Endometrial microvascular endothelial cells (primary cell): ENCODE results near the gene GABRB1. TPM values are rescaled to one million over a fixed set of nuclear protein-coding genes. Genes with fewer than 3 reads are reported as not detected.

ENCODE experiments used
- in situ Hi-C: cut with HindIII; loops from 2 replicates; pipeline ENCODE4 v1.10.0; 2017; ENCODE audit warnings: low sequenced_read_pairs, low pct_unique_long_range_greater_than_20kb; ENCODE audit errors: inconsistent ontology term
- total RNA-seq: library from RNA; depleted of rRNA; stranded (reverse); fragments of >200 nt; gene quantifications from one replicate; pipeline ENCODE4 v1.2.3, GENCODE V29; 2015; ENCODE audit errors: inconsistent ontology term

The GABRB1 gene
- not detected for total RNA-seq

DNA sequence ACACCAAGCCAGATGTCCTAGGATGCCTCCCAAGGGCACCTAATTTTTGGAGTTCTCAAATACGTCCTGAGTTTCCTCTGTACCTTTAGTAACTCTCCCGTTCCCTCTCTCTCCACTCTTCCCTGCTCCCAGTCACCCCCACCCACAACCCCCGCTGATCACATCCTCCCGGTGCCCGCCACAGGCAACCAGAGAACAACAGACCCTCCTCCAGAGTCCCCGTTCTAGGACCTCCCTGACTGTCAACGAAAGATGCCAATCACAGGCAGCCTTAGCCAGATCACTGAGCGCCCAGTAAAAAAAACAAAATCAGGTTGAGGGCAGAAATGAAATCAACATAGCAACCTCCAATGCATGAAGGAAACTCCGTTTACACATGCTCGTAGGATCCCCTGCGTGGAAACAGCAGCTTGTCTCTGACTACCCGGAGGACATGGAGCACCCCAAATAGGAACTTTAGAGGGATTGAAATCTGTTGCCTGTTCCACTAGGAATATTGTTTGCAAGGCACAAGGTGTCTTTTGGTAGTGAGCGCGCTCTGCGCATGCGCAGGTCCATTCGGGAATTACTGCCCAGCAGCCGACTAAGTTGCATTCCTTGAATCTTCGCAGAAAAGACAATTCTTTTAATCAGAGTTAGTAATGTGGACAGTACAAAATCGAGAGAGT is at the start of gene GABRB1:
Gene GABRB1, plus strand, starts transcription at position 557 of the 668 bp plus-strand sequence.
- in situ Hi-C loops, result no loop called here

DNA sequence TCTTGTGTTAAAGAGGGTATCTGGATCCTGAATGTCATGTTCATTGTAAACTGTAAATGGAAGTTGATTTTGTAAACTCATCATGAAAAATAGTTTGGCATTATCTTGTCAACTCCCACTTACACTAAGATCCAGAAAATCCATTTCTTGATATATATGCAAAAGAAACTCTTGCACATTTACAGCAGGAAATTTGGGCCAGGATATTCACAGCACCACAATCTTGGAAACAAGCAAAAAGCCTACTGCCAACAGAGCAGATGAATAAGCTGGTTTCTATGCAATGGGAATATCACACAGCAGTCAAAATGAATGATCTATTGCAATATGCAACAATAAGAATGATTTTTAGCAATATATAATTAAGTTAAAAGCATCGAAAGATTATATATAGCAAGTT is 46.6 kb upstream of the GABRB1 start:
- in situ Hi-C loops, result no loop called here

DNA sequence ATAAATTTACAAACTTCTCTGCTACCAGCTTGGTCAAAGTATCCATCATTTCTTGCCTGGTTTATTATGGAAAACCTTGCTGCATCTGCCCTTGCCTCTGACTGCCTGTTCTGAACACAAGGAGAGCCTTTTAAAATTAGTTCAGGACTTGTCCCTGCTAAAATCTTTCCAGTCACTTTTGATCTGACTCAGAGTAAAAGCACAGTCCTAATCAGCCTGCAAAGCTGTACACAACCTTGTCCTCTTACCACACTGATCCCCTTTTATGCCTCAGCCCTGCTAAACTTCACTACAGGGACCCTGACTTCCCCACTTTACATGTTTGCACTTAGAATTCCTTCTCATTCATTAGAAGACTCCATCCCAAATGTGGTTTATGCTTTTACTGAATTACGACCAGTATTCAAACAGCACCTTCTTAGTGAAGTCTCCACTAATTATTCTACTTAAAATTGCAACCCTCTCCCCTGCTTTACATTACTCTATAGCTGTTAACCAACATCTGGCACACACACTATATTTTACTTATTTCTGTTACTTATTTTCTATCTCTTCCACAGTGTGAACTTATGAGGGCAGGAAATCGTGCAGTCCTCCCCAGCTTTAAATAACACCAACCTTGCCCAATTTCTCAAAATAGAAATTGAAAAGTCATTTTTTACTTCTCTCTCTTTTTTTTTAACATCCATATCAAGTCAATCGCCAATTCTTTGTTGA is 44.3 kb upstream of the GABRB1 start:
- in situ Hi-C loops, result no loop called here

DNA sequence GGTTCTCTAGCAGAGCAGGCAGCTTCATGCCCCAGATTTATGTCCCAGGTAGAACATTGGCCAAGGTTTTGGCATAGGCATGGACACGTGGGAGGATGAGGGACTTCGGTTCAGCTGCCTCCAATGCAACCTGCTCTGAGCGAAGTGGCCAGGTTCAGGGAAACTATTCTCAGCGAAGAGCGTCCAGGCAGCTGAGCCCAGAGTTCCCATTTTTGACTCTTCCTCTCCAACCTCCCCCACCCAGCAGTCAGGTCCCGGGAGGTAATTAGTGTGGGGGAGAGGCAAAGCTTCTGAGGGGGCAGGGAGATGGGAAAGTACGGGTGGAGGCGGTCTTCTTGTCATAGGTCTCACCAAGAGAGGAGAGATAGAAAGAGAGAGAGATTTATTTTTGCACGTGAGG is 39.0 kb upstream of the GABRB1 start:
- in situ Hi-C loops, result no loop called here

DNA sequence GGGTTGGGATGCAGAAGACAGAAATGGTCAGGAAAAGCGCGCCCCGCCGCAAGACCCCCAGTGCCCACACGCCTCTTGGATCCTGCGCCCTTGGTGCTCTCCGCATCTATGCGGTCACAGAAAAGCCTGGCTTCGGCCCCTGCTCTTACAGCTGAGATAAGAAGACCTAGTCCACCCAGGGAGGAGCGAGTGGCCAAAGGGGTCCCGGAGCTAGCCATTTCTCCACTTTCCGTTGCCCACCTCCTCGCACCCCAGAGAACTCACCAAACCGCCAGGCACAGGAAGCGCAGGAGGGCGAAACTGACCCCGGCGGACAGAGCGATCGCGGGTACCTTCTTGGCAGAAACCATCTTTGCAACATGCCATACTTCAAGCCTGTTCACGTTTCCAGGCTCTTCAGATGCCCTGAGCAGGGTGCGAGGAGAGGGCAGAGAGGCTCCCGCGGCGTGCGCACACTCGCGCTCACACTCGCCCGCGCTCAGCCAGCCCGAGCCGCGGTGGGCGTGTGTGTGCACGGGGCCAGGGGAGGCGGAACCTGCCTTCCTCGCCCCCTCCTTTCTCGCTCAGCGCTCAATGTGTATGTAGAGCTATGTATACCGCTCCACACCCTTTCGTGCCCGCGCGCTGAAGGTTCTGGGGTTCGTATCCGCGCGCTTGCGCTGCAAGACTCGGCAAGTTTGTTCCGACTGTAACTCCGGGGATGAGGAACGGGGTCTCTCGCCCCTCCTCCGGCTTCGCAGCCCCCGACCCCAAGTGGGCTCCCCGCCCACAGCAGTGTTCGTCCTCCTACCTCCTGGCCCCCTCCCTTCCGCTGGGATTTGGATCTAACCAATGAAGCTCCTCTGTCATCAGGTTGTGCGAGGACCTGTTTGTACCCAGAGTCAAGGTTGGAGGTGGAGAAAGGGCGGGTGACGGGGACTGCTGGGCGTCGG is 38.0 kb upstream of the GABRB1 start, which contains the start of gene GABRA4:
Gene GABRA4, minus strand, starts transcription at position 507 of the 932 bp plus-strand sequence. Its CDS starts 157 bp downstream, at position 350.
- in situ Hi-C loops, result no loop called here

DNA sequence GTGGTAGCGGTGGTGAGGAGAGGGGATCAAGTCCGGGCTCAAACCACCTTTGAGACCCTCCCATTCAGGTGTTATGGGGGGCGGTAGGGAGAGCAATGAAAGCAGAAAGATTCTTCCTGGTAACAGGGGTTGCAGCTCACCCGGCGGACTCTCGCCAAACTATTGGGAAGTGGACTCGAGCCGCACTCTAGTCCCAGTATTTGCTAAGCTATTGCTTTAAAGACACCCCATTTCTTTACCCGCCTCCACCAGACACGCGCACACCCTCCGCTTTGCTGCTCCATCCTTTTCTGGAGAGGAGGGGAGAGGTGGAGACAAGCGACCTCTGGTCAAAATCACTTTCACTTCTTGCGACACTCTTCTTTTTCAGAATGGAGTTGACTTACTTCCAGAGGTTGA is 37.4 kb upstream of the GABRB1 start:
- in situ Hi-C loops, result no loop called here

DNA sequence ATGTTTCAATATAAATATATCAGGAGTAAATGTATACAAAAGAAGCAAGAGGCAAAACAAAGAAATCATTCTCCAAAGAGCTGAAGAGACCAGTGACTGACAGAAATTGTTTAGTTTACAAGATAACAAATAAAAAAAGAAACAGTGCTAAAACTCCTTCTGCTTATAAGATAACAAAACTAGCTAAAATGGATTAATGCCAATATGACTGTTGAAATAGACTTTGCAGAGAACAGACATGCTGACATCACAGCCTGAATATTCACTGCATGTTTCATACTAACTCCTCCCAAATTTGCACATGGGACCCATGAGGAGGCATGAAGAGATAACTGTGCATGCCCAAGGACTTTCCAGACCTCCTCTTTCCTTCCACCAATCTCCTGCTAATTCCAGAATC is 31.8 kb upstream of the GABRB1 start:
- in situ Hi-C loops, result no loop called here

DNA sequence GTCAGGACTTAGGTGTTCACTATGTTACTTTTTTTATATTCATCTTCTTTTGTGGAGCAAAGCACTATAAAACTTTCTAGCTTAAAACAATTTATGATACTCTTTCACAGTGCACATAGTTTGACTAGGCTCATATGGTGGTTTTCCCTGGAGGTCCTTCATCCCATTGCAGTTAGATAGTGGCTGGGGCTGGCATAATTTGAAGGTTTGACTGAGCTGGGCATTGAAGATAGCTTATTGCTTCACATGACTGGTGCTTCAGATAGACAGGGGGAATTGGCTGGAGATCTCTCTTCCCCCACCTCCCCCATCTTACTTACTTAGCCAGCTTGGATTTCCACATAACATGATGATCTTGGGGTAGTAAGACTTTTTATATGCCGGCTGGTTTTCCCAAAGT is 31.0 kb upstream of the GABRB1 start:
- in situ Hi-C loops, result no loop called here

DNA sequence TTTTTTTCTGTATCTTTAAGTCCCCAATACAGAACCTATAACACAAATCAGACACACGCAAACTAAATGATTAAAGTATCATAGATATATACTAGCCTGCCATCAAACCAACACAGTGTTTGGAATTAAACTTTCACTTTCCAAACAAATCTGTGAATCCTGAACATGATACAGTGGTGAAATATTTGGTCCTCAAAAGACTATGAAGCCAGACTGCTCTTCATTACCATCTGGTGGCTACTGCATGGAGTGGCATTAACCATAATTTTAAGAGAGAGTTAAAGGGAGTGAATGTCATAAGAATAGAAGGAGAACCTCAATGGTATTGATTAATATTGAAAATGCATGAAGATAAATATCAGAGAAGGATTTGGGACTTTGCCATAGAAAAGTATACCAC is 28.8 kb upstream of the GABRB1 start:
- in situ Hi-C loops, result no loop called here

DNA sequence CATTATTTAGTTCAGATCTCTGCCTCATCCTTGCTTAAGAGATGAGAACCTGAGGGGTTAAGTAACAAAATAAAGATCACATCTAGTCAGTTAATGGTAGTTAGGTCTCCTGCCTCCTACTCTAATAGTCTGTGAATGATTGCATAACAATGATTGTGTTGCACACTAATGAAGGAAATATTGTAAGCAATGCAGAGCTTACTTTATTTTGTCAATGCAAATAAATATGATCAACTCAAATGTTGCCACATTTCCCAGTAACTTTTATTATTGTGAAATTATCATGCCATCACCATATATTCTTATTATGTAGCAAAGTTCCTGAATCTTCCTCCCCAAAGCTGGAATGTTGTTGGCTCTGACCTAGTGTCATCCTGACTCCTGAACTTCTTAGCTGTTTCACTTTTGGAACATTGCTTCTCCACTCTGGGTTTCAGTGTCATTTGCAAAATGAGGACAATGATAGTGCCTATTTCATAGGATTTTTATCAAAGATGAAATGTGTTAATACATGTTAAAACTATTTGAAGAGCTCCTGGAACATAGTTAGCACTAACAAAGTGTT is 20.9 kb upstream of the GABRB1 start:
- in situ Hi-C loops, result no loop called here

DNA sequence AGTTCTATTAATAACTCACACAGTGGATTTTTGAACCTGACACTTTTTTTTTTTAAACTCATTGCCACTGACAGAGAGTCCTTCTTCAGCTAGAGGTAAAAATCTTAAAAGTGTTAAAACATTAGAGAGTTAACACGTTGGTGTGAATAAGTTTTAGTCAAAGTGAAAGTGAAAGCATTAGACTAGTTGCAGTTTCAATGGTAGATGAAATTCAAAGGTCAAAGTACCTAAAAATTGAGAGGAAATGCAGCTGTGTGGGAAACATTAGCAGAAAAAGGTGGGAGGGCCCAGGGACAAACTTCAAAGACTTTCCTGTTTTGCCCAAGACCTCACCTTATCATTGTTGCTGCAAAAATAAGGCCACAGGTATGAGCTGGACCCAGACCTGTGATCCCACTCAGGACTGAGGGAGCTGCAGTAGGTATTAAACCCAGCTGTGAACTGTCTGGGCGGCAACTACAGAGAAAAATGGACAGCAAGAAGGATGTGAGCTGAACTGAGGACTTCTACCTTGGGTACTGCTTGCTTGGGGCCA is 20.4 kb upstream of the GABRB1 start:
- in situ Hi-C loops, result no loop called here

DNA sequence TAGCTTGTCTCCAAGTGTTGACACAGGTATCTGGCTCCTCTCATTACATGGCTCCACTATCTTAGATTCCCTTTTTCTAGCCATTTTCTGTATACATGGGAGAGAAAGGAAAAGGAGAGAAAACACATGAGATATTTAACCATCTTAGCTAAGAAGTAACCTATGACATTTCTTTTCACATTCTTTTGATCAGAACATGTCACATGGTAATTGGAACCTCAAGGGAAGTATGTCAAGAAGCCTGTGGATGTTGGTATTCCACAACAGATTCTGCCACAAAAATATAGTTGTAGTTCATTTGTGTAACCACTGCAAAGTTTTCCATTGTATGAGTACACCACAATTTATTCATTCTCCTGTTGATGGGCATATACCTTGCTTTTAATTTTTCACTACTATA is 18.7 kb upstream of the GABRB1 start:
- in situ Hi-C loops, result no loop called here

DNA sequence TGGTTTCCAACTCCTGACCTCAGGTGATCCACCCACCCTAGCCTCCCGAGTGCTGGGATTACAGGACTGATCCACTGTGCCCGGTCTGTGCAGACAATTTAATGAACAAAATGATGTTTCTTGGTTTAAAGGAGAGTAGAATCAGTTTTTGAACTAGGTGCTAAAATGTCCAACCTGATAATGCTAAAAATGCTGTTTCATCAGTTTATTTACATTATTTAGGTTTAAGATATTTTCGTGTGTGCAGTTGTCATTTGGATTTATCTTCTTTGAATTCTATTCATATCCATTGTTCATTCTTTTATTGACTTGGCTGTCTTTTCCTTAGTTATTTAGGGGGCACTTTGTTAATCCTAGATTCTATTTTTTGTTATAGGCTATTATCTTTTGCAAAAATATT is 18.0 kb upstream of the GABRB1 start:
- in situ Hi-C loops, result no loop called here

DNA sequence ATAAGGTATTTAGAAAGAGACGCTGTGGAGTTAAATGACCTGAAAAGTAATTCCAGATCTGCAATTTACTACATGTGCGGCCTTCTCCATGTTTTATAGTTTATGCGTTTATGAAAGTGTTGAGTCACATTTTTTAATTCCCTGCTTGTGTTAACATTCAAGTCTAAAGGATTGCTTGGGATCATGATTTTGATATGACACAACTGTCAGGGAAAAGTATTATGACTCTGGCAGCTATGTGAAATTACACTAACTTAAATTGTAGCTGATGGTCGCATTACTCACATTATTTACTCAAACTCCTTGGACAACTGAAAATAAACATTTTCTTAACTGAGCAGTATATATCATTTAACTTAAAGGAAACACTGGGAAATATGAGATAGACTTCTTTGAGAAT is 14.3 kb upstream of the GABRB1 start:
- in situ Hi-C loops, result no loop called here

DNA sequence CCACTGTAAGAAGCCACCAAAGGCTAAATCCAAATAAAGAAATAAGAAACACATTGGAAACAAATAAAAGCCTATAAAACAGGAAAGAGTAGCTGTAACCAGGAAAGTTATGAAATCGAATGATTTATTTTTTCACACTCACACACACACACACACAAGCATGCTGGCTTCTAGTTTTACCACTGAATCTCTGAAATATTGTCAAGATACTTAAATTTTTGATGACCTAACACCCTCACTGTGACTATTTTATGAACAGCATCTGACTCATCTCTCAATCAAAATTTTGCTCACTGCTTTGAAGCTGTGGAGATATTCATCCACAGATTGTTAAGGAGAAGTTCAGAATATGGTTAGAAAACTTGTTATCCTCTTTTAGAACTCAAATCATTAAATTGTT is 13.9 kb upstream of the GABRB1 start:
- in situ Hi-C loops, result no loop called here

DNA sequence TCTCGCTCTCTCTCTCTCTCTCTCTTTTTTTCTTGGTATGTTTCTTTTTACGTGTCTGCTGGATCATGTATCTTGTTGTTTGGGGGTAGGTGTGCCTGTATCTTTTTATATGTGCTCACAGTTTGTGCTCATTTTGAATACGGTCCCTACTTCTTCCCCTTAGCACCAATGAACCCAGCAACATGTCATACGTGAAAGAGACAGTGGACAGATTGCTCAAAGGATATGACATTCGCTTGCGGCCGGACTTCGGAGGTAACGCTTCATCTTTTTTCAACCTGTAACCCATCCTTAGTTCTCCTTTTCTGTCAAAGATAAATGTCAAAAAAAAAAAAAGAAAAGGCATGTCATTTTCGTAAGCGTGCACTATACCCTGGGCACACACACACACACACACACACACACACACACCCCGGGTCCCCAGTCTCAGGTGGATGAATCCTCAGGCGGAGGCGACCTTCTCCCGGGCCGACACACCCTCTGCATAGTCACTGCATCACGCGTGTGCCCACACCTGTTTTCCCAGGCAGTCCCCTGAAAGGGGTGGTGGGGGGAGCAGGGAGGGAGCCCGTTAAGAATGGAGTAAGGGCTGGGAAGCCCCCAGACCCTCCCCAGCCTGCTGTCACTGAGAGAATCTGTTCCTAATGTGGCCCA is 511 bp downstream of the GABRB1 start:
- in situ Hi-C loops, result no loop called here

DNA sequence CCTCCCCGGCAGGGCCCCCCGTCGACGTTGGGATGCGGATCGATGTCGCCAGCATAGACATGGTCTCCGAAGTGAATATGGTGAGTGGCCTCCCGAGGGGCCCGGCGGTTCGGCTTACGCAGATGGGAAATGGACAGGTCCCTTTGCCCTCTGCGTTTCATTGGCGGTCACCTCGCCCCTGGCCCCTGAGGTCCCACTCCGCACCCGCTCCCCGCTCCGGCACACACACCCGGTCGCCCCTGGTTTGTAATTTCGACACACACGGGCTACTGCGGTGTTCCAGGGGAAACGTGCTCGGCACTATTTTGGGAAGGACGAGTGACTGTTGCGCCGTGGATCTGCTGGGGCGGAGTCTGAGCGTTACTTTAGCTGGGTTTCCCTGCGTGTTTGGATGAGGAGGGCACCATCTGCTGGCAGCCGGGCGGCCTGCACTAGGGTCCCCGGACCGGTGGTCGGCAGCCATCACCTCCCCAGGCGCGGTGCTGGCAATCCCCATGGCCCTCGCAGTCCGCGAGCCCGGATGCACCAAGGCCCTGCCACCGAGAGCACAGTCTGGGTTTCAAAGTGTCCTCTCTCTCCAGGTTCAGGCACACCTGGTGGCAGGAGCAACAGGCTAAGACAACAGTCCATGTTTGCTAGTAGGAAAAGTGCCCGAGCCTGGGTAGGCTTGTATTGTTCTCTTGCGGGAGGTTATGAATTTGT is 1.2 kb downstream of the GABRB1 start:
- in situ Hi-C loops, result no loop called here

DNA sequence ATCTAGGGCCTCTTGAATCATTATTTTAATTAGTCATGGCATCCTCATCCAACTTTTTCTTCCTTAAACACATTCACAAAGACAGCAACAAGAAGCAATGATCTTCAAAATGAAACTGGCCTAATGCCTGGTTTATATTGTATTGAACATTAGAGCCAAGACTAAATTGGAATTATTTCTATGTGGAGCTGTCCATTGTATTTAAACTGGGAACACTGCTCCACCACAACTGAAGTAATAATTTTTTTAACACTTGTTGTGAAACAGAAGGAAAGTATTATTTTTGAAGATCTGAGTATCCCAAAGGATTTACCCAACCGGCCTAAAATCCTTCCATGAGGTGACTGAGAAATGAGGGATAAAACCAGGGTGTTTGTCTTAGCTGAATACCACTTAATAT is 6.9 kb downstream of the GABRB1 start:
- in situ Hi-C loops, result no loop called here
